ENCODE data around the gene PHF12.

PHF12 gene

DNA sequence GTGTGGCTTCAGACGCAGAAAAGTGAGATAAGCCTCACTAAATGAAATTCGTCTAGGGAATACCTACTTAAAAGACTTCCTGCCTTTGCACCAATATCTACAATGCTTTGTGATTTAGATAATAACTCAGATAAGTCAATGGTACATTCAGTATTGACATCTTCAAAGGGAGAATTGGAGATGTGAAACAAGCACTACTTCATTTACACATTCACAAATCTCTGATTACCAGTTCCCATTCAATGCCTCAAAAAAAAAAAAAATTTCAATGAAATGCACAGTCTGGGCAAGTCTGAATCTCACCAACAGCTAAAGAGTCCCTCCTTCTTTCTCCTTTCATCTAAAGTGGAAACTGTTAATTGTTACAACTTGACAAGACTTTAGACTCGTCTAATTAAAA, 3.7 kb downstream of the PHF12 start:
- peak overlapping the region; percentile 95 for H3K27ac ChIP-seq (ENCODE audit: low read length)
- H3K79me2 ChIP-seq (ENCODE audit: low read length), result peaks cover 87% of the 10 kb centered on the region
- H3K4me2 ChIP-seq (ENCODE audit: low read length), result peak overlapping the region; percentile 90
- H3K36me3 ChIP-seq (replicated peaks; ENCODE audit: low read depth, low read length), result peaks cover 57% of the 10 kb centered on the region
- H3K4me1 ChIP-seq (ENCODE audit: low read length), result peaks cover 38% of the 10 kb centered on the region
- no peaks in the 10 kb centered on the region for H3K9me3 ChIP-seq (ENCODE audit: insufficient read depth, low read length)
- peak overlapping the region; percentile 85 for H3K4me3 ChIP-seq (ENCODE audit: low read length)
- no peaks in the 10 kb centered on the region for H3K27me3 ChIP-seq (ENCODE audit: low read depth, low read length)
- TF ChIP-seq EZH2phosphoT487 (IDR thresholded peaks at IDR 0.05; ENCODE audit: low read depth), result no peak
- TF ChIP-seq, protein P1, sequence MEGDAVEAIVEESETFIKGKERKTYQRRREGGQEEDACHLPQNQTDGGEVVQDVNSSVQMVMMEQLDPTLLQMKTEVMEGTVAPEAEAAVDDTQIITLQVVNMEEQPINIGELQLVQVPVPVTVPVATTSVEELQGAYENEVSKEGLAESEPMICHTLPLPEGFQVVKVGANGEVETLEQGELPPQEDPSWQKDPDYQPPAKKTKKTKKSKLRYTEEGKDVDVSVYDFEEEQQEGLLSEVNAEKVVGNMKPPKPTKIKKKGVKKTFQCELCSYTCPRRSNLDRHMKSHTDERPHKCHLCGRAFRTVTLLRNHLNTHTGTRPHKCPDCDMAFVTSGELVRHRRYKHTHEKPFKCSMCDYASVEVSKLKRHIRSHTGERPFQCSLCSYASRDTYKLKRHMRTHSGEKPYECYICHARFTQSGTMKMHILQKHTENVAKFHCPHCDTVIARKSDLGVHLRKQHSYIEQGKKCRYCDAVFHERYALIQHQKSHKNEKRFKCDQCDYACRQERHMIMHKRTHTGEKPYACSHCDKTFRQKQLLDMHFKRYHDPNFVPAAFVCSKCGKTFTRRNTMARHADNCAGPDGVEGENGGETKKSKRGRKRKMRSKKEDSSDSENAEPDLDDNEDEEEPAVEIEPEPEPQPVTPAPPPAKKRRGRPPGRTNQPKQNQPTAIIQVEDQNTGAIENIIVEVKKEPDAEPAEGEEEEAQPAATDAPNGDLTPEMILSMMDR (IDR thresholded peaks at IDR 0.05; ENCODE audit: low read depth, low read length), result no peak
- H4K20me1 ChIP-seq (ENCODE audit: insufficient read depth, low read length), result peaks cover 62% of the 10 kb centered on the region
- peak overlapping the region; percentile 97 for H3K9ac ChIP-seq (ENCODE audit: low read length)
- no peak overlapping the region for H2AFZ ChIP-seq (ENCODE audit: low read depth, low read length)

DNA sequence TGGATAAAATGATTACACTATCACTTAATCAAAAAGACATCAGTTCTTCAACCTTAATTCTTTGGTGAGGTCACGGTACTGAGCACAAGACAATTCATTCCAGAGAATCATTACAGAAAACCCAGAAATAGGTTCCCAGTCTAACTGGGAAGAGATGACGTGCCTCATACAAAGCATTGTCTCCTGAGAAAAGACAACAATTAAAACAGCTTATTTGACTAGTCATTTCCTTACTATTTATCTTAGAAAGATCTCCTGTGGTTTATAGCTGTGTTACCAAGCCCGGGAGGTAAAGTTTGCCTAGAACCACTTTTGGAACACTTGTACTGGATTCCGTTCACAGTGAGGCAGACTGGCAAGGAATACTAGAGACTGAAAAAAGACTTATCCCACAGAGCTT, 5.1 kb downstream of the PHF12 start:
- no peak overlapping the region for H3K4me2 ChIP-seq (ENCODE audit: low read length)
- H3K4me1 ChIP-seq (ENCODE audit: low read length), result peaks cover 37% of the 10 kb centered on the region
- H2AFZ ChIP-seq (ENCODE audit: low read depth, low read length), result no peak overlapping the region
- no peak overlapping the region for H3K4me3 ChIP-seq (ENCODE audit: low read length)
- peaks cover 66% of the 10 kb centered on the region for H3K36me3 ChIP-seq (replicated peaks; ENCODE audit: low read depth, low read length)
- TF ChIP-seq, protein P1 (IDR thresholded peaks at IDR 0.05; ENCODE audit: low read depth, low read length), result no peak
- TF ChIP-seq EZH2phosphoT487 (IDR thresholded peaks at IDR 0.05; ENCODE audit: low read depth), result no peak
- H3K79me2 ChIP-seq (ENCODE audit: low read length), result peaks cover 100% of the 10 kb centered on the region
- no peaks in the 10 kb centered on the region for H3K9me3 ChIP-seq (ENCODE audit: insufficient read depth, low read length)
- peaks cover 76% of the 10 kb centered on the region for H4K20me1 ChIP-seq (ENCODE audit: insufficient read depth, low read length)
- no peaks in the 10 kb centered on the region for H3K27me3 ChIP-seq (ENCODE audit: low read depth, low read length)
- H3K9ac ChIP-seq (ENCODE audit: low read length), result no peak overlapping the region
- H3K27ac ChIP-seq (ENCODE audit: low read length), result no peak overlapping the region

DNA sequence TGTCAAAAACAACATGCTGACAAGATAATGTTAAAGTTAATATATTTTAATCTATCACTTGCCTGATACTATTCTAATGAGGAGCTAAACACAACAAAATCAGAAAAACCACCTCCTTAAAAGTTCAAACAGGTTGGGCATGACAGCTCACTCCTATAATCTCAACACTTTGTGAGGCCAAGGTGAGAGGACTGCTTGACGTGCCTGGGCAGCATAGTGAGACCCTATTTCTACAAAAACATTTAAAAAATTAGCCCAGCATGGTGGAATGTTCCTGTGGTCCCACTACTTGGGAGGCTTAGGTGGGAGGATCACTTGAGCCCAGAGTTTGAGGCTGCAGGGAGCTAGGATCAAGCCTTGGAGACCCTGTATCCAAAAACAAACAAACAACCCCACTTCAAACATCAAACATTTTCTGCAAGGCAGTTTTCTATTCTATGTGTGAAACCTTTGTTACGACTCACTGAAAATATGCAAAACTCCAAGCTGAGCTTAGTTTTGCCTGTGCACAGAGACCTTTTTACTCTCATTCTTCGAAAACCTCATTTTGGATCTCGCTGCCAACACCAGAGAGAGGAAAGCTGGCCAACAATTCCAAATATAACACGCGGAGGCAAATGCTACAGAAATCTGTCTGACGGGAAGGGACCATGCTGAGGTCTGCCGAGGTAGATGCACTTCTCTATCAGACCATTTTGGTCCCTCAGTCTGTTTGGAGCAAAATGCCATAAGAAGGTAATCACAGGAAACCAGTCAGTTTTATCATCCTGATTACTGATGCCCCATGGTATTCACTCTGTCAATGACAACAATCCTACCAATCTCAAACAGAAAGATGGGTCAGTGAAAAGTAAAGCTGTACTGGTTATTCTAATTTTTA, 6.2 kb downstream of the PHF12 start:
- Histone ChIP-seq H3K4me3 (ENCODE audit: low read length) (no peak overlapping the region), H3K27ac (ENCODE audit: low read length) (no peak overlapping the region; the same call in 1 of the 2 replicates), H4K20me1 (ENCODE audit: insufficient read depth, low read length) (peaks cover 87% of the 10 kb centered on the region), H3K36me3 (replicated peaks; ENCODE audit: low read depth, low read length) (peaks cover 76% of the 10 kb centered on the region), H3K9ac (ENCODE audit: low read length) (no peak overlapping the region), H3K9me3 (ENCODE audit: insufficient read depth, low read length) (no peaks in the 10 kb centered on the region), H3K4me1 (ENCODE audit: low read length) (peaks cover 37% of the 10 kb centered on the region), H2AFZ (ENCODE audit: low read depth, low read length) (no peak overlapping the region), H3K79me2 (ENCODE audit: low read length) (peaks cover 100% of the 10 kb centered on the region), H3K4me2 (ENCODE audit: low read length) (peak overlapping the region; percentile 17), H3K27me3 (ENCODE audit: low read depth, low read length) (no peaks in the 10 kb centered on the region)
- no peak for TF ChIP-seq EZH2phosphoT487 (IDR thresholded peaks at IDR 0.05; ENCODE audit: low read depth)
- TF ChIP-seq, protein P1 (IDR thresholded peaks at IDR 0.05; ENCODE audit: low read depth, low read length), result no peak

DNA sequence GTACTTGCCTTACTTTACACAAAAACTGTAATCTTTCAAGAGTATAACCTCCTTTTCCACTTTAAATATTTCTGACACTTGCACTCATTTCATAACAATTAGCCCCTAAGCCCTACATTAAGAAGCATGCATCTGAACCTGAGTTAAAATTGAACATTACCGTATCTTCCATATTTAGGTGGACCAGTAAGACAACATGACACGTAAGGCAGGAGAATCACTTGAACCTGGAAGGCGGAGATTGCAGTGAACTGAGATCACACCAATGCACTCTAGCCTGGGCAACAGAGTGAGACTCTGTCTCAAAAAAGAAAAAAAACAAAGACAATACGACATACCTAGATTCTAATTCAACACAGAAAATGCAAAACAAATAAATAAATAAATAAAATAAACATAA, 7.0 kb downstream of the PHF12 start:
- TF ChIP-seq, protein P1 (IDR thresholded peaks at IDR 0.05; ENCODE audit: low read depth, low read length), result no peak
- TF ChIP-seq EZH2phosphoT487 (IDR thresholded peaks at IDR 0.05; ENCODE audit: low read depth), result no peak
- peaks cover 37% of the 10 kb centered on the region for H3K4me1 ChIP-seq (ENCODE audit: low read length)

More for the DNA sequence above, 7.0 kb downstream of the PHF12 start:
- Histone ChIP-seq H2AFZ (ENCODE audit: low read depth, low read length) (no peak overlapping the region), H3K36me3 (replicated peaks; ENCODE audit: low read depth, low read length) (peaks cover 79% of the 10 kb centered on the region), H3K9me3 (ENCODE audit: insufficient read depth, low read length) (no peaks in the 10 kb centered on the region), H3K27ac (ENCODE audit: low read length) (no peak overlapping the region), H3K9ac (ENCODE audit: low read length) (no peak overlapping the region), H4K20me1 (ENCODE audit: insufficient read depth, low read length) (peaks cover 95% of the 10 kb centered on the region), H3K79me2 (ENCODE audit: low read length) (peaks cover 100% of the 10 kb centered on the region), H3K27me3 (ENCODE audit: low read depth, low read length) (no peaks in the 10 kb centered on the region), H3K4me3 (ENCODE audit: low read length) (no peak overlapping the region), H3K4me2 (ENCODE audit: low read length) (no peak overlapping the region)

All from OCI-LY3 (cell line).